Measurements from ENCODE around the gene FRG2. TPM values are rescaled to one million over a fixed set of nuclear protein-coding genes. Genes with fewer than 3 reads are reported as not detected.
"Not testable (repeated sequence)": the region's sequence is repeated elsewhere in the genome, so short reads cannot be mapped to it uniquely, and the experiment has no call there.

The FRG2 gene
- total RNA-seq, 1 experiment from 2014 or later: 0.23 TPM

- H3K9me3 Mint-ChIP-seq (ENCODE audit: unreplicated experiment): no peaks in the 10 kb centered on the region
- H3K27ac Mint-ChIP-seq (ENCODE audit: unreplicated experiment): no peak overlapping the region
- H3K36me3 Mint-ChIP-seq (ENCODE audit: insufficient read depth, unreplicated experiment): no peaks in the 10 kb centered on the region
- H3K9me3 ChIP-seq: no peaks in the 10 kb centered on the region
- ChIA-PET CTCF (no interaction called here), POLR2A (no interaction called here)
- no peaks in the 10 kb centered on the region for H3K4me1 ChIP-seq
- no peak for TF ChIP-seq CTCF (IDR thresholded peaks at IDR 0.05; ENCODE audit: insufficient read depth in 1 of 2, low read depth in 1 of 2, low read length in 1 of 2, severe bottlenecking in 1 of 2, unreplicated experiment in 1 of 2)
- DNase-seq: no peak
- H3K4me1 Mint-ChIP-seq (ENCODE audit: low read depth, unreplicated experiment): no peaks in the 10 kb centered on the region
- intact Hi-C loops (cut with micrococcal nuclease; ENCODE audit: unreplicated experiment): no loop called here
- H3K4me3 ChIP-seq (ENCODE audit: low read depth, low read length): no peak overlapping the region
- no peaks in the 10 kb centered on the region for H3K27me3 Mint-ChIP-seq (ENCODE audit: insufficient read depth, unreplicated experiment)
- H3K27me3 ChIP-seq (replicated peaks; ENCODE audit: control insufficient read depth, insufficient read depth, low read length): no peaks in the 10 kb centered on the region
- no TSS peak for BruUV-seq (replicated peaks)
- H3K4me3 Mint-ChIP-seq (ENCODE audit: unreplicated experiment): no peak overlapping the region
- H3K36me3 ChIP-seq (ENCODE audit: control insufficient read depth, insufficient read depth, low read length): no peaks in the 10 kb centered on the region
Observed at GRCh38 chr4:189988877-189989431, 38.1 kb downstream of the FRG2 start.

- intact Hi-C loops (cut with micrococcal nuclease; ENCODE audit: unreplicated experiment); H3K4me3 Mint-ChIP-seq (ENCODE audit: unreplicated experiment); H3K4me3 ChIP-seq (ENCODE audit: low read depth, low read length); H3K36me3 Mint-ChIP-seq (ENCODE audit: insufficient read depth, unreplicated experiment); H3K9me3 ChIP-seq; H3K27me3 Mint-ChIP-seq (ENCODE audit: insufficient read depth, unreplicated experiment); DNase-seq; H3K36me3 ChIP-seq (ENCODE audit: control insufficient read depth, insufficient read depth, low read length); CTCF ChIA-PET; POLR2A ChIA-PET; BruUV-seq (replicated peaks); H3K27ac Mint-ChIP-seq (ENCODE audit: unreplicated experiment); H3K27me3 ChIP-seq (replicated peaks; ENCODE audit: control insufficient read depth, insufficient read depth, low read length); H3K4me1 Mint-ChIP-seq (ENCODE audit: low read depth, unreplicated experiment); H3K9me3 Mint-ChIP-seq (ENCODE audit: unreplicated experiment); H3K4me1 ChIP-seq: not testable (repeated sequence)
Observed at GRCh38 chr4:189985651-189986243, 41.3 kb downstream of the FRG2 start.

GRCh38 chr4:189984661-189985060, 42.4 kb downstream of the FRG2 start:
- intact Hi-C loops (cut with micrococcal nuclease; ENCODE audit: unreplicated experiment); CTCF ChIA-PET; H3K9me3 Mint-ChIP-seq (ENCODE audit: unreplicated experiment); H3K36me3 Mint-ChIP-seq (ENCODE audit: insufficient read depth, unreplicated experiment); H3K27me3 Mint-ChIP-seq (ENCODE audit: insufficient read depth, unreplicated experiment); H3K36me3 ChIP-seq (ENCODE audit: control insufficient read depth, insufficient read depth, low read length); BruUV-seq (replicated peaks); POLR2A ChIA-PET; DNase-seq; H3K4me3 ChIP-seq (ENCODE audit: low read depth, low read length); H3K4me3 Mint-ChIP-seq (ENCODE audit: unreplicated experiment); H3K4me1 Mint-ChIP-seq (ENCODE audit: low read depth, unreplicated experiment); H3K27ac Mint-ChIP-seq (ENCODE audit: unreplicated experiment); H3K4me1 ChIP-seq; H3K9me3 ChIP-seq; H3K27me3 ChIP-seq (replicated peaks; ENCODE audit: control insufficient read depth, insufficient read depth, low read length): not testable (repeated sequence)

GRCh38 chr4:189983916-189984526, 43.0 kb downstream of the FRG2 start:
- H3K4me3 Mint-ChIP-seq (ENCODE audit: unreplicated experiment); H3K36me3 Mint-ChIP-seq (ENCODE audit: insufficient read depth, unreplicated experiment); H3K9me3 Mint-ChIP-seq (ENCODE audit: unreplicated experiment); intact Hi-C loops (cut with micrococcal nuclease; ENCODE audit: unreplicated experiment); CTCF ChIA-PET; H3K4me1 Mint-ChIP-seq (ENCODE audit: low read depth, unreplicated experiment); H3K4me1 ChIP-seq; BruUV-seq (replicated peaks); POLR2A ChIA-PET; H3K27ac Mint-ChIP-seq (ENCODE audit: unreplicated experiment); H3K36me3 ChIP-seq (ENCODE audit: control insufficient read depth, insufficient read depth, low read length); H3K9me3 ChIP-seq; H3K27me3 ChIP-seq (replicated peaks; ENCODE audit: control insufficient read depth, insufficient read depth, low read length); DNase-seq; H3K27me3 Mint-ChIP-seq (ENCODE audit: insufficient read depth, unreplicated experiment); H3K4me3 ChIP-seq (ENCODE audit: low read depth, low read length): not testable (repeated sequence)
